IPS DF 19.7 (cell line): ENCODE data around the gene BANP.
"Not testable (repeated sequence)": the region's sequence is repeated elsewhere in the genome, so short reads cannot be mapped to it uniquely, and the experiment has no call there.

Experiments used
- DNase-seq: peaks from one replicate; pipeline ENCODE4 v3.0.0-alpha.2; 2013; ENCODE audit warnings: low read depth, low spot score

The BANP gene

GRCh38 chr16:88101623-88102105 is 150.4 kb downstream of the BANP start:
- not testable (repeated sequence) for DNase-seq

GRCh38 chr16:88102597-88102996 is 151.4 kb downstream of the BANP start:
- DNase-seq, result no peak

DNA sequence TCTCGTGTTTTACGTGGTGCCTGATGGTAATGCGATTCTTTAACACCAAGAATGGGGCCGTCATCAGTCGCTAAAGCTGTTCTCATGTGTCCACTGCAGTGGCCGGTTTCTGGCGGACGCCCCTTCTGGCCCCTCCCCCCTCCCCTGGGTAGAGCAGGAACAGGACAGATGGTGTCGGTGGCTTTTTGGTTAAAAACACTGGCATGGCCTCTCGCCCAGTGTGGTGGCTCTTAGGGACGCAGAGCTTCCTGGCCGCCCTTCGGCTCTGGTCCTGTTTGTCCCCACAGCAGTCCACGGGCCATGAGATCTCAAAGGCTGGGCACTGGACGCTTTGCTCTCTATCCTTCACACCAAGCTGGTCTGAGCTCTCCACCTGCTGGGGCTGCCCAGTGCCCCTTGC is 151.8 kb downstream of the BANP start:
- no peak for DNase-seq

DNA sequence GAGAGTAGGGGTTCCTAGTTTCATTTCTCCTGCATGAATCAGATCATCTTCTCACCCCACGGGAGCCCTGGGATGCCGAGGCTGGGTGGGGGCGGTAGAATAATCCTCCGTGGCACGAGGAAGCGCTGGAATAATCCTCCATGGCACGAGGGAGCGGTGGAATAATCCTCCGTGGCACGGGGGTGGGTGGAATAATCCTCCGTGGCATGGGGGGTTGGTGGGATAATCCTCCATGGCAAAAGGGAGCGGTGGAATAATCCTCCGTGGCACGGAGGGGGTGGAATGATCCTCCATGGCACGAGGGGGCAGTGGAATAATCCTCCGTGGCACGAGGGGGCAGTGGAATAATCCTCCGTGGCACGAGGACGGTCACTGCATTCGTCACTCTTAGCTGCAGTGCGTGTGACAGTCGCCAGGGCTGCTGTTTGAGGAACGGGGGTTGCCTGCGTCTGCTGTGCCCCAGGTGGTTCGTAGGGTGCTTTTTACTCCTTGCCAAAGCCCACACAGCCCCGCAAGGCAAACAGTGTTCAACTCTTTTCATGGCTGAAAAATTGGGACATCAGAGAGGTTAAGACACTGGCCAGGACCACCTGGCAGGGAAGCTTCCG is 152.5 kb downstream of the BANP start:
- no peak for DNase-seq

GRCh38 chr16:88104363-88104762 is 153.1 kb downstream of the BANP start:
- DNase-seq, result not testable (repeated sequence)

GRCh38 chr16:88105574-88106140 is 154.4 kb downstream of the BANP start:
- DNase-seq, result not testable (repeated sequence)

GRCh38 chr16:88106566-88106965 is 155.3 kb downstream of the BANP start:
- not testable (repeated sequence) for DNase-seq

- DNase-seq, result no peak
These were observed 157.5 kb downstream of the BANP start for GRCh38 chr16:88108762-88109161.

DNA sequence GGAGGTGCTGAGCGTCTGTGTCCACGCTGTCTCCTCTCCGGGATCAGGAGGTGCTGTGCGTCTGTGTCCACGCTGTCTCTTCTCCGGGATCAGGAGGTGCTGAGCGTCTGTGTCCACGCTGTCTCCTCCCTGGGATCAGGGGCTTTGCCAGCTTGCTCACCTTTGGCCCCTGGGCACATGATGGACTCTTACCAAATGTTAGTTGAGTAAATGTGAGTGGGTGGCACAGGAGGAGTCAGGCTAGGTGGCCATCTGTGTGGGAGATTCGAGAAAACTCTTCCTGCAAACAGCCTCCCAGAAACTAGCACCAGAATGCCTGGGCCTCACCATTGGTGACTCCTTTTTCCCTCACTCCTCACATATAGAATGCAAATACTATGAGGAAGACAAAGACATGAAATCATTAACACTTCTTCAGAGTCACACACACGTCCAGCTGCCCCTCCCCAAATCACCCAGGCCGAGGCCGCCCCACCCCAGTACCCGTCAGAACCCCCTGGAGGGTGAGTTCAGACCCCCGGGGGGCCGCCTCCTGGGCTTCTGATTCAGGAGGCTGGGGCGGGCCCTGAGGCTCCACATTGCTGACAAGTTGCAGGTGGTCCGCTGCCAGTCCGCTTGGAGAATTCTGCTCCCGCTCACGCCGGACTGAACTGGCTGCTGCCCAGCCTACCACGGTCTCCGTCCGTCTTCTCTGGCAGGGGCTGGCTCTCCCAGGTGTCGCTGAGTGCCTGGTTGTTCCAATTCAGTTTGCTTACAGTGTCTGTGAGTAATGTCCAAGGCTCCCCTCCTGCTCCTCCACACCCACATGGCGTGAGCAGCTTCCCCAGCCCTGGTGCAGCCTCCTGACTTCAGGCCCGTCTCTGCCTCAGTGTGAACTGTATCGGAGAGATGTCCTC is 158.7 kb downstream of the BANP start:
- not testable (repeated sequence) for DNase-seq

DNA sequence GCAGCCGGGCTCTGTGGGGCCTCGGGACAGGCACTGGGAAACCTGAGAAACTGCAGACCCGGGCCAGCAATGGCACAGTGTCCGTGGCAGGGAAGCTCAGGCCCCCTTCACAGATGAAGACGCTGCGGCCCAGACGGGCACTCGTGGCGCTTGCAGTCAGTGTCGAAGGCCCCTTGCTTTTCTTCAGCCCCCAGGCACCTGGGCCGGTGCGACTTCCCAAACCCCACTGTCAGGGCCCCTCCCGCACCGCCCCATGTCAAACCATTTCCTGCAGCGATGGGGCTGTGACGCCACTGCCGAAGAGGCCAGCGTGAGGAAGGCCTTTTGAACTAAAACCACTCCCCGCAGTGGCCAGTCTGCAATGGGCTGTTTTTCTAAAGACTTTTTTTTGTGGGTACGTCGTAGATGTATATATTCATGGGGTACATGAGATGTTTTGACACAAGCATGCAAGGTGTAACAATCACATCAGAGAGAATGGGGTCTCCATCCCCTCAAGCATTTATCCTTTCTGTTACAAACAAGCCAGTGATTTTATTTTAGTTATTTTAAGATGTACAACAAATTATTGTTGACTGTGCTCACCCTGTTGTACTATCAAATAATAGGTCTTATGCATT is 159.8 kb downstream of the BANP start:
- not testable (repeated sequence) for DNase-seq

- not testable (repeated sequence) for DNase-seq
These were observed 160.7 kb downstream of the BANP start for GRCh38 chr16:88111976-88112375.

DNA sequence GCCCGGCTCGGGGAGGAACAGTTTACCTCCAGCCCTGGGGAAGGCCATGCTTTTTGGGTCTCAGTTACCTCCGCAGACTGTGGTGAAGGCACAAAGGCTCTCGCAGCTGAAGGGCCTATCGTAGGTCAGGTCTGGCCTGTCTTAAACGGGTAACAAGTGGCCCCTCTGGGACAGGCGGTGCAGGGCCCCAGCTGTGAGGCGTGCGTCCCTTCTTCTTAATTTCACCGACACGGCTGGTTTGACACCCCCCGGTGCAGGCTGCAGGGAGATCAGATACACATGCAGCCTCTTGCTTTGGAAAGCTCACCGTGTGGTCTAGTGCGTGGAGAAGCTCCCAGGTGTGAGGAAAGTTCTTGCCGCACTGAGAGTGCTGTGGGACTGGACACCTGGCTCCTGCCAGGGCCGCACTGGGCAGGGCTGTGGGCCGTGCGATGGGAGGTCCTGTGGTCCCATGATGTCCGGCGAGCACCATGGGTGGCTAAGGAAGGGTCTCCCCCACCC is 162.4 kb downstream of the BANP start:
- no peak for DNase-seq

- DNase-seq, result not testable (repeated sequence)
These were observed 163.5 kb downstream of the BANP start for GRCh38 chr16:88114541-88115228.

GRCh38 chr16:88116121-88116520 is 164.9 kb downstream of the BANP start:
- DNase-seq, result no peak

- no peak for DNase-seq
These were observed 166.2 kb downstream of the BANP start for GRCh38 chr16:88117476-88117868.

DNA sequence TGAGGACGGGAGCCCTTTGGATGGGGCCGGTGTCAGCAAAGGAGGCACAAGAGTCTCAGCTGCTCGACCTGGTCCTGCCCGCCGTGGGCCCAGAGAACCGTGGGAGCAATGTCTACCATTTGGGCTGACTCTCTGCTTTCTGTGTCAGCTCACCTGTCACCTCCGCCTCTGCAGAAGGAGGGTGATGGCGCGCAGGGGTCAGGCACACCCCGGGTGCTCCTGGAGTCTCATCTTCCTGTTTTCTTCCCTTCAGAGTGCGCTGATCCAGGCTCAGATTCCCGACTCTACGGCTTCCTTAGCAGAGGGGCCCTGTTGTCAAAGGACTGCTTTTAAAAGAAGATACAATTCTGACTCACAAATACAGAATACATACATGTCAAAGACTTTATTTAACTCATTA is 167.1 kb downstream of the BANP start:
- no peak for DNase-seq

- DNase-seq, result not testable (repeated sequence)
These were observed 167.9 kb downstream of the BANP start for GRCh38 chr16:88118852-88119741.

DNA sequence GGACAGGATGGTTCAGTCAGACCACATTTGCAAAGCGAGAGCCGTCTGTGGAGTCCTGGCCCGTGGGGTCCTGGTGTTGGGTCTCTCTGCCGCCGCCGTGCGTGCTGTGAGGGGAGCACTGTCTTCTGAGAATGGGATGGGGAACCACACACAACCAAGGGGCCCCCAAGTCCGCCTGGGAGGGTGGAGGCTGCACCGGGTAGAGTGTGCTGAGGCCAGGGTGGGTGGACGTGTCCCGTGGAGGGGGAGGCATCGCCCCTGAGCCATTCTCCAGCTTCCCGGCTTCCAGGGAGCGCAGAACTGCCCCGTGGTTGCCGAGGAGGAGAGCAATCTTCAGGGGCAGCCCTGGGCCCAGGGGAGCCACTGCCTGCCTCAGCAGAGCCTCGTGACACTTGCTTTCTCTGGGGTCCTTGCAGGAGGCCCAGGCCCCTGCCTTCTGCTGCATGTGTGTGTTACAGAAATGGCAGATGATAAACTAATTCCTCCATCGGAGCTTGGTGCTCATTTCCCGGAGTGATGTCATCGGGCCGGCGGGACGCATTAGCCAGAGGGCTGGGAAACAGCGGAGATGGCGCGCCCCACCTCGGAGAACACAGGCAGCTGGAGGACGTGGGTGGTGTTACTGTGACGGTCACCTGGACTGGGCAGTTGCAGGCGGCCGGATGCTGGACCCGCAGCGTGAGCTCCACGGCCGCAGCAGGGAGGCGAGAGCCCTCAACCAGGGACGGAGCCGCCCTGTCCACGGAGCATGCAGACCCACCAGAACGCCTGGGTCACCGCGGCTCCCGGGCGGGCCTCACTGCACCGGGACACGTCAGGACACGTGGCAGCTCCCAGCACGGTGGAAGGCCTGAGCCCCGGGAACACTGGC is 168.9 kb downstream of the BANP start:
- DNase-seq, result not testable (repeated sequence)

DNA sequence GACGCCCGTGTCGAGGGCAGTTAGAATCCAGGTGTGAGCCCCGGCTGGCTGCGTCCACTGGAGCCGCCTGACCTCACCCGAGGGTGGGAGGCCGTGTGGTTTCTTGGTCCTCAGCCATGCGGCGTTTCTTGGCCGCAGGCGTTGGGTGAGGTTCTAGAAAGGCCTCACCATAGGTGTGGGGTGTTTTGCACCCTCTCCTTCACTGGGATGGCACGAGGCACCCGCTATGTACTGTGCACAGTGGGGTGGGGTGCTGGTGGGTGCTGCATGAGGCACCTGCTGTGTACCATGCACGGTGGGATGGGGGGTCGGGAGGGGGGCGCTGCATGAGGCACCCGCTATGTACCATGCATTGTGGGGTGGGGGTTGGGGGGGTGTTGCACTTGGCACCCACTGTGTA is 169.6 kb downstream of the BANP start:
- DNase-seq, result no peak
